ENCODE data around the gene CD27.

GRCh38 chr12:6416596-6416995 lies 28.2 kb upstream of the CD27 start:
- no peak for TF ChIP-seq TAF1 (IDR thresholded peaks at IDR 0.05; ENCODE audit: borderline replicate concordance, low read depth, low read length)
- no peak for TF ChIP-seq POLR2A (IDR thresholded peaks at IDR 0.05; ENCODE audit: low read depth, low read length)
- TF ChIP-seq POLR2AphosphoS5 (IDR thresholded peaks at IDR 0.05; ENCODE audit: low read depth, low read length), result no peak
